Right atrium auricular region (tissue), 2 donors: ENCODE data around the gene RIOK3. TPM values are rescaled to one million over a fixed set of nuclear protein-coding genes. Genes with fewer than 3 reads are reported as not detected.

Experiments
- DNase-seq: peaks from one replicate; pipeline ENCODE4 v3.0.0-alpha.2; 2019; ENCODE audit warnings: low spot score
- H3K27ac ChIP-seq, 2 donors: fragments of 200-600 bp; sonication (generic); 1 replicate in 1 of 2; 2 replicates in 1 of 2; pipeline ENCODE4 v1.5.1; 2016 to 2019
- H3K27me3 ChIP-seq, 2 donors: fragments of 200-600 bp; sonication (generic); one replicate each; pipeline versions ENCODE4 v1.5.1 to v1.6.0; 2017 to 2019
- H3K36me3 ChIP-seq: fragments of 200-600 bp; sonication (generic); one replicate; pipeline ENCODE4 v1.5.1; 2016
- H3K4me1 ChIP-seq, 2 donors: fragments of 200-600 bp; sonication (generic); one replicate each; pipeline versions ENCODE4 v1.5.1 to v1.6.0; 2017 to 2019
- H3K4me3 ChIP-seq, 2 donors: fragments of 200-600 bp; sonication (generic); 1 replicate in 1 of 2; 2 replicates in 1 of 2; pipeline ENCODE4 v1.5.1; 2017 to 2019; ENCODE audit warnings: mild to moderate bottlenecking in 1 of 2, moderate library complexity in 1 of 2
- H3K9me3 ChIP-seq, 2 donors: fragments of 200-600 bp; sonication (generic); one replicate each; pipeline ENCODE4 v1.5.1; 2019
- CTCF ChIP-seq, 2 donors: fragments of 200-600 bp; sonication (generic); IDR thresholded peaks; one replicate each; pipeline ENCODE4 v1.5.1; 2019; ENCODE audit warnings: antibody characterized with exemption in 2 of 2
- total RNA-seq, 2 donors: library from RNA; depleted of rRNA; stranded (reverse); fragments of >200 nt; gene quantifications; one replicate each; pipeline ENCODE4 v1.1.0, GENCODE V29; 2016

RIOK3 gene
- total RNA-seq, 2 donors from 2014 or later, result 39.2 to 47.2 TPM

- Histone ChIP-seq H3K27ac (no peak overlapping the region), H3K36me3 (peaks cover 55% of the 10 kb centered on the region), H3K4me1 (no peaks in the 10 kb centered on the region), H3K27me3 (no peaks in the 10 kb centered on the region), H3K9me3 (no peaks in the 10 kb centered on the region), H3K4me3 (no peak overlapping the region)
- no peak for DNase-seq
- TF ChIP-seq CTCF (IDR thresholded peaks at IDR 0.05), result no peak
Measured at GRCh38 chr18:23512641-23513040, 59.6 kb downstream of the RIOK3 start.

GRCh38 chr18:23515911-23516546 lies 62.9 kb downstream of the RIOK3 start:
- H3K27me3 ChIP-seq, result no peaks in the 10 kb centered on the region
- H3K4me1 ChIP-seq, result no peaks in the 10 kb centered on the region
- H3K27ac ChIP-seq, result no peak overlapping the region
- H3K9me3 ChIP-seq, result no peaks in the 10 kb centered on the region
- TF ChIP-seq CTCF (IDR thresholded peaks at IDR 0.05), result peak; percentile 78 to 86
- no peak overlapping the region for H3K4me3 ChIP-seq
- DNase-seq, result peak; percentile 71
- H3K36me3 ChIP-seq, result peaks cover 62% of the 10 kb centered on the region

GRCh38 chr18:23519734-23520133 lies 66.6 kb downstream of the RIOK3 start:
- no peak overlapping the region for H3K4me3 ChIP-seq
- H3K9me3 ChIP-seq, result no peaks in the 10 kb centered on the region
- no peak overlapping the region for H3K27ac ChIP-seq
- H3K36me3 ChIP-seq, result peaks cover 83% of the 10 kb centered on the region
- H3K27me3 ChIP-seq, result no peaks in the 10 kb centered on the region
- no peak for DNase-seq
- H3K4me1 ChIP-seq, result peaks cover 0 to 4% of the 10 kb centered on the region in 2 donors
- no peak for TF ChIP-seq CTCF (IDR thresholded peaks at IDR 0.05)

GRCh38 chr18:23521271-23521670 lies 68.2 kb downstream of the RIOK3 start:
- no peaks in the 10 kb centered on the region for H3K27me3 ChIP-seq
- peaks cover 95% of the 10 kb centered on the region for H3K36me3 ChIP-seq
- DNase-seq, result no peak
- H3K27ac ChIP-seq, result no peak overlapping the region
- no peak overlapping the region for H3K4me3 ChIP-seq
- no peak for TF ChIP-seq CTCF (IDR thresholded peaks at IDR 0.05)
- H3K9me3 ChIP-seq, result no peaks in the 10 kb centered on the region
- peaks cover 0 to 4% of the 10 kb centered on the region in 2 donors for H3K4me1 ChIP-seq

GRCh38 chr18:23521907-23522306 lies 68.8 kb downstream of the RIOK3 start:
- peaks cover 0 to 4% of the 10 kb centered on the region in 2 donors for H3K4me1 ChIP-seq
- no peak overlapping the region for H3K27ac ChIP-seq
- TF ChIP-seq CTCF (IDR thresholded peaks at IDR 0.05), result no peak
- no peak for DNase-seq
- H3K36me3 ChIP-seq, result peaks cover 95% of the 10 kb centered on the region
- H3K27me3 ChIP-seq, result no peaks in the 10 kb centered on the region
- H3K4me3 ChIP-seq, result no peak overlapping the region
- no peaks in the 10 kb centered on the region for H3K9me3 ChIP-seq
